SK-N-SH treated with all-trans-retinoic acid at 6 μM for 48 hours (cell line): ENCODE data around the gene TEAD4.

ENCODE experiments used
- ATAC-seq: fragments of 200-7000 bp; cut with Tn5 transposase; 3 replicates; pipeline ENCODE4 v1.9.1; 2020; ENCODE audit warnings: mild to moderate bottlenecking, moderate library complexity
- ARNTL ChIP-seq: fragments of 450-650 bp; formaldehyde crosslinking; IDR thresholded peaks from 2 replicates; pipeline ENCODE4 v1.5.0; 2020; ENCODE audit warnings: low read depth, mild to moderate bottlenecking, moderate library complexity, borderline replicate concordance
- BACH2 ChIP-seq: fragments of 250-450 bp; sonication (Bioruptor Pico); IDR thresholded peaks from 2 replicates; pipeline ENCODE4 v1.9.0; 2021; ENCODE audit warnings: mild to moderate bottlenecking, borderline replicate concordance
- CREB5 ChIP-seq: fragments of 250-450 bp; sonication (Bioruptor Pico); IDR thresholded peaks from 2 replicates; pipeline ENCODE4 v1.5.1; 2020; ENCODE audit warnings: low read depth, mild to moderate bottlenecking, moderate library complexity
- CSDC2 ChIP-seq: fragments of 250-450 bp; sonication (Bioruptor Pico); IDR thresholded peaks from 2 replicates; pipeline ENCODE4 v1.5.0; 2020; ENCODE audit warnings: mild to moderate bottlenecking, moderate library complexity
- CSRNP3 ChIP-seq: fragments of 250-450 bp; sonication (Bioruptor Pico); IDR thresholded peaks from 2 replicates; pipeline ENCODE4 v1.5.1; 2021; ENCODE audit warnings: mild to moderate bottlenecking, moderate library complexity
- ESRRG ChIP-seq: fragments of 250-450 bp; sonication (Bioruptor Pico); IDR thresholded peaks from 2 replicates; pipeline ENCODE4 v1.6.1; 2021; ENCODE audit warnings: mild to moderate bottlenecking
- GLIS3 ChIP-seq: fragments of 250-450 bp; sonication (Bioruptor Pico); IDR thresholded peaks from 2 replicates; pipeline ENCODE4 v1.5.0; 2020; ENCODE audit warnings: mild to moderate bottlenecking, moderate library complexity
- ISL1 ChIP-seq: fragments of 250-450 bp; sonication (Bioruptor Pico); IDR thresholded peaks from 2 replicates; pipeline ENCODE4 v2.1.2; 2022; ENCODE audit warnings: mild to moderate bottlenecking, moderate library complexity
- OSR1 ChIP-seq: fragments of 250-450 bp; sonication (Bioruptor Pico); IDR thresholded peaks from 2 replicates; pipeline ENCODE4 v1.8.0; 2022; ENCODE audit warnings: moderate library complexity, mild to moderate bottlenecking, inconsistent platforms
- PATZ1 ChIP-seq: fragments of 250-450 bp; sonication (Bioruptor Pico); IDR thresholded peaks from 2 replicates; pipeline ENCODE4 v1.8.0; 2020; ENCODE audit warnings: mild to moderate bottlenecking, moderate library complexity, borderline replicate concordance
- PPARA ChIP-seq: fragments of 250-450 bp; sonication (Bioruptor Pico); IDR thresholded peaks from 2 replicates; pipeline ENCODE4 v1.5.0; 2020; ENCODE audit warnings: mild to moderate bottlenecking, borderline replicate concordance
- RARB ChIP-seq: fragments of 250-450 bp; sonication (Bioruptor Pico); IDR thresholded peaks from 2 replicates; pipeline ENCODE4 v1.8.0; 2021; ENCODE audit warnings: mild to moderate bottlenecking, moderate library complexity
- TCF4 ChIP-seq: fragments of 250-450 bp; sonication (Bioruptor Pico); IDR thresholded peaks from 2 replicates; pipeline ENCODE4 v1.8.0; 2021; ENCODE audit warnings: mild to moderate bottlenecking, moderate library complexity, borderline replicate concordance
- TOX ChIP-seq: fragments of 250-450 bp; sonication (Bioruptor Pico); IDR thresholded peaks from 2 replicates; pipeline ENCODE4 v1.8.0; 2021; ENCODE audit warnings: mild to moderate bottlenecking, moderate library complexity, borderline replicate concordance
- ZC3H10 ChIP-seq: fragments of 250-450 bp; sonication (Bioruptor Pico); IDR thresholded peaks from 2 replicates; pipeline ENCODE4 v1.5.1; 2021; ENCODE audit warnings: mild to moderate bottlenecking, moderate library complexity
- ZFP3 ChIP-seq: fragments of 250-450 bp; sonication (Bioruptor Pico); IDR thresholded peaks from 2 replicates; pipeline ENCODE4 v1.5.0; 2020; ENCODE audit warnings: mild to moderate bottlenecking, moderate library complexity
- ZFP30 ChIP-seq: fragments of 450-650 bp; formaldehyde crosslinking; IDR thresholded peaks from 2 replicates; pipeline ENCODE4 v1.5.0; 2022; ENCODE audit warnings: mild to moderate bottlenecking, moderate library complexity
- ZNF565 ChIP-seq: fragments of 450-650 bp; formaldehyde crosslinking; conservative IDR thresholded peaks from 2 replicates; pipeline ENCODE4 v1.5.0; 2020; ENCODE audit warnings: low read depth, mild to moderate bottlenecking, moderate library complexity
- ZNF70 ChIP-seq: fragments of 450-650 bp; formaldehyde crosslinking; IDR thresholded peaks from 2 replicates; pipeline ENCODE4 v1.5.0; 2020; ENCODE audit warnings: mild to moderate bottlenecking, moderate library complexity
- ZNF8 ChIP-seq: fragments of 450-650 bp; formaldehyde crosslinking; IDR thresholded peaks from 2 replicates; pipeline ENCODE4 v1.5.0; 2020; ENCODE audit warnings: mild to moderate bottlenecking, moderate library complexity
- TF ChIP-seq, protein P1 (sequence below): fragments of 250-450 bp; sonication (Bioruptor Pico); IDR thresholded peaks from 2 replicates; pipeline ENCODE4 v1.8.0; 2021; ENCODE audit warnings: low read depth, mild to moderate bottlenecking, moderate library complexity, borderline replicate concordance
- TF ChIP-seq, protein P2 (sequence below): fragments of 250-450 bp; sonication (Bioruptor Pico); IDR thresholded peaks from 2 replicates; pipeline ENCODE4 v1.5.0; 2020; ENCODE audit warnings: mild to moderate bottlenecking, moderate library complexity

TEAD4 gene

GRCh38 chr12:2984249-2984648 lies 25.1 kb downstream of the TEAD4 start:
- no peak for ATAC-seq
- TF ChIP-seq TOX (CRISPR knock-in tag) = no peak
- no peak for TF ChIP-seq OSR1 (CRISPR knock-in tag)
- TF ChIP-seq CREB5 (CRISPR knock-in tag) = no peak
- no peak for TF ChIP-seq GLIS3 (CRISPR knock-in tag)
- TF ChIP-seq BACH2 = no peak
- no peak for TF ChIP-seq PATZ1
- TF ChIP-seq ZNF8 = no peak
- no peak for TF ChIP-seq ZNF70
- no peak for TF ChIP-seq ZFP3 (CRISPR knock-in tag)
- TF ChIP-seq ZC3H10 (CRISPR knock-in tag) = no peak
- TF ChIP-seq, protein P1, sequence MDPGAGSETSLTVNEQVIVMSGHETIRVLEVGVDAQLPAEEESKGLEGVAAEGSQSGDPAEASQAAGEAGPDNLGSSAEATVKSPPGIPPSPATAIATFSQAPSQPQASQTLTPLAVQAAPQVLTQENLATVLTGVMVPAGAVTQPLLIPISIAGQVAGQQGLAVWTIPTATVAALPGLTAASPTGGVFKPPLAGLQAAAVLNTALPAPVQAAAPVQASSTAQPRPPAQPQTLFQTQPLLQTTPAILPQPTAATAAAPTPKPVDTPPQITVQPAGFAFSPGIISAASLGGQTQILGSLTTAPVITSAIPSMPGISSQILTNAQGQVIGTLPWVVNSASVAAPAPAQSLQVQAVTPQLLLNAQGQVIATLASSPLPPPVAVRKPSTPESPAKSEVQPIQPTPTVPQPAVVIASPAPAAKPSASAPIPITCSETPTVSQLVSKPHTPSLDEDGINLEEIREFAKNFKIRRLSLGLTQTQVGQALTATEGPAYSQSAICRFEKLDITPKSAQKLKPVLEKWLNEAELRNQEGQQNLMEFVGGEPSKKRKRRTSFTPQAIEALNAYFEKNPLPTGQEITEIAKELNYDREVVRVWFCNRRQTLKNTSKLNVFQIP = no peak
- TF ChIP-seq TCF4 (CRISPR knock-in tag) = no peak
- TF ChIP-seq, protein P2, sequence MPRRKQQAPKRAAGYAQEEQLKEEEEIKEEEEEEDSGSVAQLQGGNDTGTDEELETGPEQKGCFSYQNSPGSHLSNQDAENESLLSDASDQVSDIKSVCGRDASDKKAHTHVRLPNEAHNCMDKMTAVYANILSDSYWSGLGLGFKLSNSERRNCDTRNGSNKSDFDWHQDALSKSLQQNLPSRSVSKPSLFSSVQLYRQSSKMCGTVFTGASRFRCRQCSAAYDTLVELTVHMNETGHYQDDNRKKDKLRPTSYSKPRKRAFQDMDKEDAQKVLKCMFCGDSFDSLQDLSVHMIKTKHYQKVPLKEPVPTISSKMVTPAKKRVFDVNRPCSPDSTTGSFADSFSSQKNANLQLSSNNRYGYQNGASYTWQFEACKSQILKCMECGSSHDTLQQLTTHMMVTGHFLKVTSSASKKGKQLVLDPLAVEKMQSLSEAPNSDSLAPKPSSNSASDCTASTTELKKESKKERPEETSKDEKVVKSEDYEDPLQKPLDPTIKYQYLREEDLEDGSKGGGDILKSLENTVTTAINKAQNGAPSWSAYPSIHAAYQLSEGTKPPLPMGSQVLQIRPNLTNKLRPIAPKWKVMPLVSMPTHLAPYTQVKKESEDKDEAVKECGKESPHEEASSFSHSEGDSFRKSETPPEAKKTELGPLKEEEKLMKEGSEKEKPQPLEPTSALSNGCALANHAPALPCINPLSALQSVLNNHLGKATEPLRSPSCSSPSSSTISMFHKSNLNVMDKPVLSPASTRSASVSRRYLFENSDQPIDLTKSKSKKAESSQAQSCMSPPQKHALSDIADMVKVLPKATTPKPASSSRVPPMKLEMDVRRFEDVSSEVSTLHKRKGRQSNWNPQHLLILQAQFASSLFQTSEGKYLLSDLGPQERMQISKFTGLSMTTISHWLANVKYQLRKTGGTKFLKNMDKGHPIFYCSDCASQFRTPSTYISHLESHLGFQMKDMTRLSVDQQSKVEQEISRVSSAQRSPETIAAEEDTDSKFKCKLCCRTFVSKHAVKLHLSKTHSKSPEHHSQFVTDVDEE (CRISPR knock-in tag) = no peak
- TF ChIP-seq PPARA (CRISPR knock-in tag) = no peak
- no peak for TF ChIP-seq ZNF565 (CRISPR knock-in tag)
- TF ChIP-seq ARNTL (CRISPR knock-in tag) = no peak
- TF ChIP-seq CSDC2 (CRISPR knock-in tag) = no peak

GRCh38 chr12:2984698-2985097 lies 25.5 kb downstream of the TEAD4 start:
- ATAC-seq = no peak
- TF ChIP-seq RARB (CRISPR knock-in tag) = no peak
- no peak for TF ChIP-seq ESRRG (CRISPR knock-in tag)
- TF ChIP-seq TOX (CRISPR knock-in tag) = no peak
- TF ChIP-seq BACH2 = no peak
- no peak for TF ChIP-seq ZFP30
- no peak for TF ChIP-seq CSRNP3 (CRISPR knock-in tag)
- TF ChIP-seq ZNF70 = no peak
- no peak for TF ChIP-seq ZC3H10 (CRISPR knock-in tag)
- TF ChIP-seq TCF4 (CRISPR knock-in tag) = no peak
- TF ChIP-seq OSR1 (CRISPR knock-in tag) = no peak
- TF ChIP-seq ZNF565 (CRISPR knock-in tag) = no peak
- no peak for TF ChIP-seq GLIS3 (CRISPR knock-in tag)
- TF ChIP-seq ARNTL (CRISPR knock-in tag) = no peak
- TF ChIP-seq ISL1 = no peak
- TF ChIP-seq ZNF8 = no peak
- TF ChIP-seq, protein P2 (CRISPR knock-in tag) = no peak
- TF ChIP-seq, protein P1 = no peak
